Activated CD4-positive, alpha-beta memory T cell treated with anti-CD3 and anti-CD28 coated beads for 36 hours (primary cell): Measurements from ENCODE around the gene DCLK3. TPM values are rescaled to one million over a fixed set of nuclear protein-coding genes. Genes with fewer than 3 reads are reported as not detected.

Source experiments
- CTCF ChIA-PET: fragments of 350-600 bp; sonication (Branson Sonifier 250); formaldehyde crosslinking; loops from one replicate; lab custom pipeline; 2021; ENCODE audit warnings: antibody characterized with exemption, inconsistent platforms; lab: Charles Lee
- POLR2A ChIA-PET: fragments of 350-600 bp; sonication (Branson Sonifier 250); formaldehyde crosslinking; loops from one replicate; lab custom pipeline; 2021; ENCODE audit warnings: antibody characterized with exemption; lab: Charles Lee
- DNase-seq: peaks from one replicate; pipeline ENCODE4 v3.0.0-alpha.2; 2020
- H3K27ac Mint-ChIP-seq: one replicate; pipeline ENCODE4 v1.8.0; 2021; ENCODE audit warnings: mixed read lengths
- H3K27me3 Mint-ChIP-seq: one replicate; pipeline ENCODE4 v1.8.0; 2021; ENCODE audit warnings: mixed read lengths
- H3K36me3 Mint-ChIP-seq: one replicate; pipeline ENCODE4 v1.8.0; 2021; ENCODE audit warnings: mixed read lengths
- H3K4me1 Mint-ChIP-seq: one replicate; pipeline ENCODE4 v1.8.0; 2021; ENCODE audit warnings: low read depth, mixed read lengths
- H3K4me3 Mint-ChIP-seq: one replicate; pipeline ENCODE4 v1.8.0; 2021; ENCODE audit warnings: mild to moderate bottlenecking, mixed read lengths
- H3K9me3 Mint-ChIP-seq: one replicate; pipeline ENCODE4 v1.8.0; 2021; ENCODE audit warnings: mixed read lengths
- intact Hi-C: fragments of 100-400 bp; cut with micrococcal nuclease; formaldehyde crosslinking; loops from one replicate; pipeline ENCODE4 v1.15.1; 2023
- total RNA-seq, 2 experiments: library from RNA; stranded (reverse); gene quantifications; one replicate each; pipeline ENCODE4 v1.2.3, GENCODE V29; 2021

DCLK3 gene, protein sequence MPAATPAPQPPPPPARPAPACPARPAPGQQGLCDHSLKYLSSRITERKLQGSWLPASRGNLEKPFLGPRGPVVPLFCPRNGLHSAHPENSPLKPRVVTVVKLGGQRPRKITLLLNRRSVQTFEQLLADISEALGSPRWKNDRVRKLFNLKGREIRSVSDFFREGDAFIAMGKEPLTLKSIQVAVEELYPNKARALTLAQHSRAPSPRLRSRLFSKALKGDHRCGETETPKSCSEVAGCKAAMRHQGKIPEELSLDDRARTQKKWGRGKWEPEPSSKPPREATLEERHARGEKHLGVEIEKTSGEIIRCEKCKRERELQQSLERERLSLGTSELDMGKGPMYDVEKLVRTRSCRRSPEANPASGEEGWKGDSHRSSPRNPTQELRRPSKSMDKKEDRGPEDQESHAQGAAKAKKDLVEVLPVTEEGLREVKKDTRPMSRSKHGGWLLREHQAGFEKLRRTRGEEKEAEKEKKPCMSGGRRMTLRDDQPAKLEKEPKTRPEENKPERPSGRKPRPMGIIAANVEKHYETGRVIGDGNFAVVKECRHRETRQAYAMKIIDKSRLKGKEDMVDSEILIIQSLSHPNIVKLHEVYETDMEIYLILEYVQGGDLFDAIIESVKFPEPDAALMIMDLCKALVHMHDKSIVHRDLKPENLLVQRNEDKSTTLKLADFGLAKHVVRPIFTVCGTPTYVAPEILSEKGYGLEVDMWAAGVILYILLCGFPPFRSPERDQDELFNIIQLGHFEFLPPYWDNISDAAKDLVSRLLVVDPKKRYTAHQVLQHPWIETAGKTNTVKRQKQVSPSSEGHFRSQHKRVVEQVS
- not detected for total RNA-seq

DNA sequence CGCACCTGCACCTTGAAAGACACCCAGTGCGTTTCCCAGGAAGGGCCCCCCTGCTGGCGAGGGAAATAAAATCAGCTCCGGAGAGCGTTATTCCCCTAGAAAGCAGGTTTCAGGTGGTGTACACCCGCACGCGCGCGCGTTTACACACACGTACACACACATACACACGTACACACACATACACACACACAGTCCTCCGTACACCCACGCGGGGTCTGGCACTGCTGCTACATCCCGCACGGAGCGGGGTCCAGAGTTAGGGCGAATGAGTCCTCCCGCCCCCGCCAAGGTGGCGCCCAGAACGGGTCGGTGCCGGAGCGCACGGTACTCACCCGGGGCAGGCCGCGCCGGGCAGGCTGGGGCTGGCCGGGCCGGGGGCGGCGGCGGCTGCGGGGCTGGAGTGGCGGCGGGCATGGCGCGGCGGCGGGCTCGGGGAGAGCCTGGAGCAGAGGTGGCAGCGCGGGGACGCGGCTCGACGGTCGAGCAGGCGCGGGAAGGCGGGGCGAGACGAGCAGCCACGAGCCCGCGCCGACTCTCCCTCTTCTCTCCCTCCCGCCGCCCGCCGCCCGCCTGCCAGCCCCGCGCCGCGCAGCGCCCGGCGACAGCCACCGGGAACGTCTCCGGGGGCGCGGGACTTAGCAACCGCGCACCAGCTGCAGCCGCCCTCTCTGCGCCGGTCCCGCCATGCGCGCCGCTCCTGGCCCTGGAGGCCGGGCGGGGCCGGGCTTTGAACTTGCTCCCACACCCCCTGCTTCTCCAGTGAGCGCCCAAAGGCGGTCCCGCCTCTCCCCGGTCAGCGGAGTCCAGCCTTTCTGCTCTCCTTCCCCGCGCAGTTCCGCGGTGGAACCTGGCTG, at the start of gene DCLK3:
DCLK3 (minus strand) TSS at position 704 of the 854 bp plus-strand sequence; CDS start at position 414, 290 bp downstream.
- peak; percentile 25 for DNase-seq
- ChIA-PET CTCF (interaction anchor here (1.4 kb wide), 1 partner anchor 9 kb away, joined by 4 read pairs; no protein-coding TSS in a partner anchor), POLR2A (no interaction called here)
- Mint-ChIP-seq H3K36me3 (no peaks in the 10 kb centered on the region), H3K9me3 (no peaks in the 10 kb centered on the region), H3K27me3 (peaks cover 56% of the 10 kb centered on the region), H3K4me1 (peaks cover 3% of the 10 kb centered on the region), H3K4me3 (peak within 1 kb of the TSS; percentile 57), H3K27ac (no peak within 1 kb of the TSS)
- intact Hi-C loops, result no loop called here

DNA sequence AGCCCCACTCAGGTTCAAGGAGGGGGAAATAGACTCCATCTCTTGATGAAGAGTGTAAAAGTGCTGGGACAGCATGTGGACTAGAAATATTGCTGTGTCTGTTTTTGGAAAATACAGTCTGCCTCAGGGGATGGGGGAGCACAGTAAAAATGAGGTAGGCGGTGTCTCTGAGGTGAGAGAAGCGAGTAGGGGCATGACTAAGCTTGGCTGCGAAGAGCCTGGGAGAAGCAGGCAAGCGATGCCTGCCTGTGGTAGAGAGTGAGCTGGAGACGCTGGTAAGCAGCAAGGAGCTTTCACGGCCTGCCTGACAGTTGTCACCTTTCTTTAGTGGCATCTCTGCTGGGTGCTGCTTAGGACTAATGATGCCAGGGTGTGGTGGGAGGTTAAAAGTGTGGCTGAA, 49.0 kb upstream of the DCLK3 start:
- intact Hi-C loops, result no loop called here
- Mint-ChIP-seq H3K4me1 (no peaks in the 10 kb centered on the region), H3K36me3 (no peaks in the 10 kb centered on the region), H3K27ac (no peak overlapping the region), H3K4me3 (no peak overlapping the region), H3K27me3 (no peaks in the 10 kb centered on the region), H3K9me3 (no peaks in the 10 kb centered on the region)
- CTCF ChIA-PET, result interaction anchor here (0.9 kb wide), 1 partner anchor 20 kb away, joined by 3 read pairs; no protein-coding TSS in a partner anchor
- POLR2A ChIA-PET, result no interaction called here
- DNase-seq, result no peak

DNA sequence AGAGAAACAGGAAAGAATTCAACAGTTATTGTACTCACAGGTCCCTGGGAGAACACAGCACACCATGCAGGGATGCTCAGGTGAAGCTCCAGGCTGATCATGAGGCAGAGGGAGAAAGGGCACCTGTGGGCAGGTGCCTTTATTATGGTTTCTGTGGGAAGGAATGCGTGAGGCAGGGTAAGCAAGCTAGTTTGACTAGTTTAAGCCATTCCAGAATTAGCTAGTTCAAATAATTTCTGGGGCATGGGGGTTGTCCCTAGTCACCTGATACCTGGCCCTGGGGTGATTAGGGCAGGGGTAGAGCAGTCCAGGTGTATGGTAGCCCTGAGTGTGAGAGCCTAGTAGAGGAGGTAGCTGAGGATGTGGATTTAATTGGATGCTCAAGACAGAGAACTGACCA, 47.9 kb upstream of the DCLK3 start:
- Mint-ChIP-seq H3K27me3 (no peaks in the 10 kb centered on the region), H3K36me3 (no peaks in the 10 kb centered on the region), H3K27ac (no peak overlapping the region), H3K9me3 (no peaks in the 10 kb centered on the region), H3K4me1 (no peaks in the 10 kb centered on the region), H3K4me3 (no peak overlapping the region)
- intact Hi-C loops, result no loop called here
- ChIA-PET POLR2A (no interaction called here), CTCF (no interaction called here)
- DNase-seq, result no peak

DNA sequence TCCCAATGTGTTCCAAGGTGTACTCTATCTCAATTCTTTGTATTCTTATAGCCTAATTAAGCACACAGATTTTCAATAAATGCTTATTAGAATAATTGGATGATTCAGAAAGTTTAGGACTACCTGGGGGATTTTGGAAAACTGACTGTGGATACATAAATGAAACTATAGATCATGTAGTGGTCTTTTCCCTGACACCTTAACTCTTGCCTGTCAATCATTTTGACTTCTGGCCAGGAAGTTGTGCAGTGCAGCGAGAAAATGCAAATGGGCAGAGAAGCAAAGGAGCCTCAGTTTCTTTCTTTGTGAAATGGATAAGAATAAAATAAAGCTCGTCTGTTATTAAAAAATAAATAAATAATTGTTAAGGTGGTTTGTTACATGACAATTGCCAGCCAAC, 47.4 kb upstream of the DCLK3 start:
- CTCF ChIA-PET, result no interaction called here
- peaks cover 3% of the 10 kb centered on the region for H3K27me3 Mint-ChIP-seq
- intact Hi-C loops, result no loop called here
- H3K4me3 Mint-ChIP-seq, result no peak overlapping the region
- no peaks in the 10 kb centered on the region for H3K4me1 Mint-ChIP-seq
- H3K36me3 Mint-ChIP-seq, result no peaks in the 10 kb centered on the region
- H3K27ac Mint-ChIP-seq, result no peak overlapping the region
- no peak for DNase-seq
- H3K9me3 Mint-ChIP-seq, result peaks cover 2% of the 10 kb centered on the region
- POLR2A ChIA-PET, result no interaction called here

DNA sequence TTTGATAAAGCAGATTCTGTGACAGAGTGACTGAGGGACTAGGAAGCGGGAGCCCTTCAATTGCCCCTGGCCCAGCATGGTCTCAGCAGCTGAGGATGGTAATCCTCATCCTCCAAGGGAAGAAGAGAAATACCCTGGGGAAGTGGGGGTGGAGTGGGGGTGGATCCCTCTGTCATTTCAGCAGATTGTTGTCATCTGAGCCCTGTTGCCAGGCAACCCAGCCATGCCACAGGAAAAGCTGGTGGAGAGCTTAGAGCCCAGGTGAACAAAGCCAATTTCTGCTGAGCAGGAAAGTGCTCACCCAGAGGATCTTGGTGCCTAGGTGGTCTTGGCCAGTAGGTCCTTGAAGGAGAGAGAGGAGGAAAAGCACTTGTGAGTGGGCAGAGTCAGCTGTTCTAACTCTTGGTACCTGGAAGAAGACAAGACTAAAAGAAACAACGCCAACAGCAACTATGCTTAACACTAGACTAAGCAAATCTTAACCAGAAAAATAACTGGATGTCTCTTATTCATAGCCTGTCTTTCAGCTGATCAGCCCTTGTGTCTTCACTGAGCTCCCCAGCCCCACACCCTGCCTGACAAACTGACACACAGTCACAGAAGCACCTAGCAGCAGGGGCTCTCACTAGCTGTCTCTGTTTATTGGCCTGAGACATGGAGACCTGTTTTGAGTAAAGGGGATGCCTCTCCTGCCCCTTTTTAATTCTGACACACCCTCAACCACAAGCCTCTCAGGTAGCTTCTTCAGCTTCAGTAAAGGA, 40.1 kb upstream of the DCLK3 start:
- intact Hi-C loops, result no loop called here
- Mint-ChIP-seq H3K4me1 (no peaks in the 10 kb centered on the region), H3K36me3 (peaks cover 1% of the 10 kb centered on the region), H3K9me3 (peaks cover 18% of the 10 kb centered on the region), H3K27ac (no peak overlapping the region), H3K4me3 (no peak overlapping the region), H3K27me3 (peaks cover 17% of the 10 kb centered on the region)
- DNase-seq, result no peak
- CTCF ChIA-PET, result interaction anchor here (0.6 kb wide), 1 partner anchor 11 kb away, joined by 3 read pairs; no protein-coding TSS in a partner anchor
- POLR2A ChIA-PET, result interaction anchor here (1.0 kb wide), 1 partner anchor 21 kb away, joined by 5 read pairs; no protein-coding TSS in a partner anchor

DNA sequence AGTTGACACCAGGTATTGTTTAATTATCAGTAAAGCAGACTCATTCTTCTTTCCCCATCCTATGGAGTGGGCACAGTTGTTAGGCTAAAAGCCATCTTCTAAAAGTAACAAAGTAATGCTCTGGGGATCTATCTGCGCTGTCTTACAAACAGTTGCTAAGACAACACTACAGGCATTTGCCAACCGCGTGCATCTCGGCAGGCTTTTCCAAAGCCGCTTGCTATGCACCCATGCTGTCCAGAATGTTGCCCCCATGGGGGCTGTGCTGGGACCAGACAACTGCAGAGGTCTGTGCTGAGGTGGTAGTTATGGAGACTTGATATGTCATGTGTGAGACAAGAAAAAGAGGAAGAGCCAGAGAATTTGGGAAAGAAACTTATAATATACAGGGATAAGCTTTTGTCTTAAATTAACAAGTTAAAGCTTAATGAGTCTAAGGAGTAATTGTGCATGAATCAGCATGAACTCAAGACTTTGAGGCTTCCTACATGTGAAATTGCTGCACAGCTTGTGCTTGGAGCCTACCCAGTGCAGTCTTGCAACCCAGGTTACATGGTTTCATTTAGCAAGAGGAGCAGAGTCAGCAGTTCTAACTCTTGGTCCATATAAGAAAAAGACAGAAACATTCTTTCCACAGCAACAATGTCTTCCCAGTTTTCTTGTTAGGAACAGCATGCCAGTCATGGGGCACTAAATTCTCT, 38.9 kb upstream of the DCLK3 start:
- Mint-ChIP-seq H3K36me3 (peaks cover 1% of the 10 kb centered on the region), H3K4me3 (no peak overlapping the region), H3K4me1 (no peaks in the 10 kb centered on the region), H3K27ac (no peak overlapping the region), H3K27me3 (peaks cover 17% of the 10 kb centered on the region), H3K9me3 (peaks cover 18% of the 10 kb centered on the region)
- DNase-seq, result no peak
- POLR2A ChIA-PET, result no interaction called here
- intact Hi-C loops, result no loop called here
- CTCF ChIA-PET, result no interaction called here

DNA sequence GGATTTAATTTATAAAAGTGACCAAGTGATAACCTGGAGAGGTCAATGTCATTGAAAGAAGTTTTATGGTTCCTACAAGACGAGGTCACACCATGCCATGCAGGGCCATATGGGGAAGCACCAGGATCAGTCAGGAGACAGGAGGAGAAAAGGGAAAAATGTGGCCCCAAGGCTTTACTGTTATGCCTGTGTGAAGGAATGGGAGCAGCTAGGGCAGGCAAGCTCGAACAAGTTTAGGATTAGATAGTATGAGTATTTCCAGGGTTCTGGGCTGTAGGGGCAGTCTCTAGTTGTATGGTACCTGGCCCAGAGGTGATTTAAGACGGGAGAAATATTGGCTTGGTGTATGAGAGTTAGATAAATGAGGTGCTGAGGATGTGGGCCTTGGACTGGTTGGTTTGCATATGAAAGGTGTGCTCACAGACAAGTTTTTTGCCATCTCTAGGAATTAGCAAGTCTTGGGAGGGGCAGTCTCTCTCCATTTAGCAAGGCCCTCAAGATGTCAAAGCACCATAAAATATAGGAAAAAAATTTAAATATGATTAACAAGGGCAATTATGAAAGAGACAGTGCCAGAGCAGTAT, 36.3 kb upstream of the DCLK3 start:
- ChIA-PET POLR2A (no interaction called here), CTCF (no interaction called here)
- intact Hi-C loops, result no loop called here
- Mint-ChIP-seq H3K4me3 (no peak overlapping the region), H3K27ac (no peak overlapping the region), H3K9me3 (peaks cover 4% of the 10 kb centered on the region), H3K27me3 (peaks cover 8% of the 10 kb centered on the region), H3K4me1 (no peaks in the 10 kb centered on the region), H3K36me3 (no peaks in the 10 kb centered on the region)
- no peak for DNase-seq

DNA sequence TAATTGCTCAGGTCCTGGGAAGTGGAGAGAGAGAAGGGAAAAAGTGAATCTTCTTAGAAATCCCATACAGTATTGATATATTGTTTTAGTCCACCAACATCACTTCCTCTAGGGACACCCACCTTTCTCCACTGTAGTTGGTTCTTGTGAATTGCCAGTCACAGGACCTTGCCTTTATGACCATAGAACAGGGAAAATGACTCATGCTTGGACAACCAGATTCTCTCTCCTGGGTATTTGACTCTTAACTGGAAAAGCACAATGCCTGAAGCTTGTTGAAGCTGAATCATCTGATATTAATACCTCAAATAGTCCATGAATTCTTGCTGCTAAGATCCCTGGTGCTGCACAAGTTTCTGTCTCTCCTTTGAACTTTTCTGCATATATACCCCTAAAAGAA, 32.5 kb upstream of the DCLK3 start:
- no peaks in the 10 kb centered on the region for H3K9me3 Mint-ChIP-seq
- intact Hi-C loops, result no loop called here
- no peak overlapping the region for H3K4me3 Mint-ChIP-seq
- H3K4me1 Mint-ChIP-seq, result no peaks in the 10 kb centered on the region
- ChIA-PET CTCF (no interaction called here), POLR2A (no interaction called here)
- peaks cover 8% of the 10 kb centered on the region for H3K27me3 Mint-ChIP-seq
- H3K36me3 Mint-ChIP-seq, result no peaks in the 10 kb centered on the region
- H3K27ac Mint-ChIP-seq, result no peak overlapping the region
- no peak for DNase-seq

DNA sequence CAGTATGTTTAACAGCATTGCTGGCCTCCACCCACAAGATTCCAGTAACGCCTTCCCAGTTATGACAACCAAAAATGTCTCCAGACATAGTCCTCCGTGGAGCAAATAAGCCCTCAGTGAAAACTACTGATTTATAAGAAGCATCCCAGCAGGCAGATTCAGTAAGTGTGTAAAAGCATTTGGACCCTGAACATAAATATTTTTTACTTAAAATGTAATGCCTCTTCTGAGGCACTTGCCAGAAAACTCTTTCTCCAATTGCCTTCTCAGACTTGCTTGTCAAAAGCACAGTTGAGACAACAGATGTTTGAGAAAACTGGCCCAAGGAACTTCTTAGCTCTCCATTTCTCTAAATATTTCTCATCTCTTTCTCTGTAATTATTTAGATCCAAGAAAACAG, 31.8 kb upstream of the DCLK3 start:
- POLR2A ChIA-PET, result no interaction called here
- Mint-ChIP-seq H3K4me1 (no peaks in the 10 kb centered on the region), H3K27me3 (peaks cover 5% of the 10 kb centered on the region), H3K36me3 (no peaks in the 10 kb centered on the region), H3K9me3 (no peaks in the 10 kb centered on the region), H3K27ac (no peak overlapping the region), H3K4me3 (no peak overlapping the region)
- intact Hi-C loops, result no loop called here
- DNase-seq, result no peak
- CTCF ChIA-PET, result no interaction called here

DNA sequence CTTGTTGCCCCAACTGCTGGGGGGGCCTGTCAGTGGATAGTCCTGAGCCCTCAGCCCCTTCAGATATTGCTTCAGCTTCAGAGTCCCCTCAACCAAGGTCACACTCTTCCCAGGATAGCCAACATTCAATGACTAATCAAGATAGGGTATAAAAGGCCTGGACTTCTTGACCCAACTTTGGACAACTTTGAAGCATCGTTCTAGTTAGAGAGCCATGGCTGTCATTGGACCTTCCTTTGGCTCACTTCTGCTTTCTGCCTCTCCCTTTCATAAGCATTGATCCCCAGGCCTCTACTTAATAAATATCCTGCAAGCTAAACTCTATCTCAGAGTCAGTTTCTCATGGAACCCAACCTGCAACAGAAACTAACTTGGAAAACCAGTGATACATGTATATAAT, 31.3 kb upstream of the DCLK3 start:
- intact Hi-C loops, result no loop called here
- no peaks in the 10 kb centered on the region for H3K9me3 Mint-ChIP-seq
- ChIA-PET POLR2A (no interaction called here), CTCF (no interaction called here)
- H3K27ac Mint-ChIP-seq, result no peak overlapping the region
- H3K4me1 Mint-ChIP-seq, result no peaks in the 10 kb centered on the region
- no peak overlapping the region for H3K4me3 Mint-ChIP-seq
- DNase-seq, result no peak
- H3K36me3 Mint-ChIP-seq, result no peaks in the 10 kb centered on the region
- H3K27me3 Mint-ChIP-seq, result peaks cover 4% of the 10 kb centered on the region
